BLaER1 treated with 17β-estradiol and CSF1 and Interleukin-3, amounts not matched to agents 10 nM and 100 nM (cell line): ENCODE data around the gene ATP13A3.
"Not testable (repeated sequence)": the region's sequence is repeated elsewhere in the genome, so short reads cannot be mapped to it uniquely, and the experiment has no call there.

ENCODE experiments used
- H3K27ac ChIP-seq, 11 experiments: shearing (Covaris generic); formaldehyde crosslinking; 2 replicates each; pipeline ENCODE4 v1.8.1; 2022
- H3K27me3 ChIP-seq, 11 experiments: shearing (Covaris generic); formaldehyde crosslinking; 2 replicates each; pipeline ENCODE4 v1.8.1; 2022
- H3K36me3 ChIP-seq, 11 experiments: shearing (Covaris generic); formaldehyde crosslinking; 2 replicates each; pipeline ENCODE4 v1.8.1; 2022
- H3K4me1 ChIP-seq, 10 experiments: shearing (Covaris generic); formaldehyde crosslinking; 2 replicates each; pipeline ENCODE4 v1.8.1; 2022
- H3K4me2 ChIP-seq, 11 experiments: shearing (Covaris generic); formaldehyde crosslinking; 2 replicates each; pipeline ENCODE4 v1.8.1; 2022
- H3K4me3 ChIP-seq, 10 experiments: shearing (Covaris generic); formaldehyde crosslinking; 2 replicates each; pipeline ENCODE4 v1.8.1; 2022
- H3K9ac ChIP-seq, 11 experiments: shearing (Covaris generic); formaldehyde crosslinking; 2 replicates each; pipeline ENCODE4 v1.8.1; 2022
- H3K9me3 ChIP-seq, 11 experiments: shearing (Covaris generic); formaldehyde crosslinking; replicated peaks in 1 of 11; 2 replicates each; pipeline ENCODE4 v1.8.1; 2022
- H4K20me1 ChIP-seq, 11 experiments: shearing (Covaris generic); formaldehyde crosslinking; 2 replicates each; pipeline ENCODE4 v1.8.1; 2022
- Cebpa-rat ChIP-seq, 11 experiments: shearing (Covaris generic); IDR thresholded peaks; 2 replicates each; pipeline ENCODE4 v1.8.1; 2022

ATP13A3 gene

GRCh38 chr3:194504146-194504545, 17.3 kb upstream of the ATP13A3 start:
- H3K4me3 ChIP-seq = no peak overlapping the region
- H3K4me1 ChIP-seq = peaks cover 0 to 18% (median 0%) of the 10 kb centered on the region in 10 experiments; a peak in 7 of 20 replicates
- 0 out of 22 replicates have a peak, but pooled peaks cover 0 to 3% (median 0%) of the 10 kb centered on the region in 11 experiments for H3K36me3 ChIP-seq
- H3K4me2 ChIP-seq = no peak overlapping the region
- no peak overlapping the region for H3K27ac ChIP-seq
- no peak for TF ChIP-seq Cebpa-rat (IDR thresholded peaks at IDR 0.05)
- H4K20me1 ChIP-seq = no peaks in the 10 kb centered on the region
- no peaks in the 10 kb centered on the region for H3K27me3 ChIP-seq
- H3K9me3 ChIP-seq = peaks cover 0 to 9% (median 3%) of the 10 kb centered on the region in 11 experiments; a peak in 6 of 22 replicates
- no peak overlapping the region for H3K9ac ChIP-seq

- Histone ChIP-seq H3K27me3 (no peaks in the 10 kb centered on the region), H3K9ac (no peak overlapping the region), H3K4me1 (peaks cover 0 to 15% (median 2%) of the 10 kb centered on the region in 10 experiments; a peak in 16 of 20 replicates), H3K27ac (no peak overlapping the region), H3K36me3 (0 out of 22 replicates have a peak, but pooled peaks cover 0 to 3% (median 0%) of the 10 kb centered on the region in 11 experiments), H3K4me3 (no peak overlapping the region), H3K9me3 (peaks cover 0 to 9% (median 3%) of the 10 kb centered on the region in 11 experiments; a peak in 6 of 22 replicates), H4K20me1 (no peaks in the 10 kb centered on the region), H3K4me2 (no peak overlapping the region)
- no peak for TF ChIP-seq Cebpa-rat (IDR thresholded peaks at IDR 0.05)
Observed at GRCh38 chr3:194503081-194503531, 16.3 kb upstream of the ATP13A3 start.

- Histone ChIP-seq H3K9ac (no peak overlapping the region), H4K20me1 (no peaks in the 10 kb centered on the region), H3K4me2 (no peak overlapping the region), H3K27ac (no peak overlapping the region), H3K27me3 (no peaks in the 10 kb centered on the region), H3K4me3 (no peak overlapping the region), H3K36me3 (0 out of 22 replicates have a peak, but pooled peaks cover 0 to 3% (median 0%) of the 10 kb centered on the region in 11 experiments), H3K9me3 (peaks cover 0 to 9% (median 3%) of the 10 kb centered on the region in 11 experiments; a peak in 6 of 22 replicates), H3K4me1 (peaks cover 18 to 37% (median 23%) of the 10 kb centered on the region in 10 experiments)
- no peak for TF ChIP-seq Cebpa-rat (IDR thresholded peaks at IDR 0.05)
Observed at GRCh38 chr3:194500198-194500597, 13.4 kb upstream of the ATP13A3 start.

GRCh38 chr3:194499516-194499915, 12.7 kb upstream of the ATP13A3 start:
- H3K4me3 ChIP-seq, H4K20me1 ChIP-seq, H3K27me3 ChIP-seq, H3K9ac ChIP-seq, H3K4me2 ChIP-seq, H3K9me3 ChIP-seq, H3K27ac ChIP-seq, H3K36me3 ChIP-seq: not testable (repeated sequence)
- peaks cover 18 to 44% (median 24%) of the 10 kb centered on the region in 10 experiments for H3K4me1 ChIP-seq

GRCh38 chr3:194497799-194498575, 11.2 kb upstream of the ATP13A3 start:
- no peaks in the 10 kb centered on the region for H4K20me1 ChIP-seq
- H3K27ac ChIP-seq = peak overlapping the region in 3 of 11 experiments; percentile 3 to 76 (median 68); a peak in 3 of 22 replicates
- H3K27me3 ChIP-seq = no peaks in the 10 kb centered on the region
- peak overlapping the region; percentile 14 to 97 (median 44); a peak in 20 of 22 replicates for H3K4me2 ChIP-seq
- no peak overlapping the region for H3K9ac ChIP-seq
- TF ChIP-seq Cebpa-rat (IDR thresholded peaks at IDR 0.05) = no peak
- peaks cover 18 to 59% (median 25%) of the 10 kb centered on the region in 10 experiments for H3K4me1 ChIP-seq
- no peak overlapping the region for H3K4me3 ChIP-seq
- peaks cover 0 to 9% (median 3%) of the 10 kb centered on the region in 11 experiments; a peak in 6 of 22 replicates for H3K9me3 ChIP-seq
- 0 out of 22 replicates have a peak, but pooled peaks cover 0 to 3% (median 0%) of the 10 kb centered on the region in 11 experiments for H3K36me3 ChIP-seq

GRCh38 chr3:194496217-194496919, 9.6 kb upstream of the ATP13A3 start:
- 0 out of 22 replicates have a peak, but pooled peaks cover 0 to 2% (median 0%) of the 10 kb centered on the region in 11 experiments for H3K9me3 ChIP-seq
- H3K4me2 ChIP-seq = peak overlapping the region; percentile 8 to 97 (median 43); a peak in 20 of 22 replicates
- TF ChIP-seq Cebpa-rat (IDR thresholded peaks at IDR 0.05) = no peak
- H3K9ac ChIP-seq = peak overlapping the region in 3 of 11 experiments; percentile 23 to 48 (median 47); a peak in 5 of 22 replicates
- H3K4me3 ChIP-seq = no peak overlapping the region
- no peaks in the 10 kb centered on the region for H3K27me3 ChIP-seq
- H4K20me1 ChIP-seq = no peaks in the 10 kb centered on the region
- H3K36me3 ChIP-seq = no peaks in the 10 kb centered on the region
- peaks cover 25 to 75% (median 38%) of the 10 kb centered on the region in 10 experiments for H3K4me1 ChIP-seq
- H3K27ac ChIP-seq = peak overlapping the region in 5 of 11 experiments; percentile 7 to 76 (median 68); a peak in 8 of 22 replicates

GRCh38 chr3:194494951-194495374, 8.2 kb upstream of the ATP13A3 start:
- no peaks in the 10 kb centered on the region for H4K20me1 ChIP-seq
- no peaks in the 10 kb centered on the region for H3K27me3 ChIP-seq
- TF ChIP-seq Cebpa-rat (IDR thresholded peaks at IDR 0.05) = no peak
- no peak overlapping the region for H3K4me3 ChIP-seq
- peaks cover 30 to 89% (median 50%) of the 10 kb centered on the region in 10 experiments for H3K4me1 ChIP-seq
- no peaks in the 10 kb centered on the region for H3K36me3 ChIP-seq
- H3K27ac ChIP-seq = peak overlapping the region in 1 of 11 experiments; percentile 76; a peak in 2 of 22 replicates
- peak overlapping the region in 3 of 11 experiments; percentile 93 to 97 (median 94); a peak in 5 of 22 replicates for H3K4me2 ChIP-seq
- H3K9me3 ChIP-seq = no peaks in the 10 kb centered on the region
- H3K9ac ChIP-seq = no peak overlapping the region

- not testable (repeated sequence) for H3K36me3 ChIP-seq, H3K27me3 ChIP-seq, H3K4me3 ChIP-seq, H3K9me3 ChIP-seq, H4K20me1 ChIP-seq
- Histone ChIP-seq H3K9ac (peak overlapping the region in 1 of 11 experiments; percentile 10; a peak in 1 of 22 replicates), H3K4me1 (peaks cover 36 to 96% (median 57%) of the 10 kb centered on the region in 10 experiments), H3K27ac (peak overlapping the region in 2 of 11 experiments; percentile 2 to 76; a peak in 2 of 22 replicates), H3K4me2 (peak overlapping the region in 3 of 11 experiments; percentile 93 to 97 (median 94); a peak in 5 of 22 replicates)
Observed at GRCh38 chr3:194493995-194494927, 7.5 kb upstream of the ATP13A3 start.
